Esophagus muscularis mucosa (tissue), 3 donors: Measurements from ENCODE around the gene C16orf82.

Experiments
- POLR2A ChIP-seq: fragments of 450-650 bp; IDR thresholded peaks from one replicate; pipeline ENCODE4 v1.6.1; 2017; ENCODE audit warnings: antibody characterized with exemption, moderate library complexity, mild to moderate bottlenecking, low read depth
- POLR2AphosphoS5 ChIP-seq, 2 donors: sonication (generic); formaldehyde crosslinking; IDR thresholded peaks; one replicate each; pipeline ENCODE4 v1.6.1; 2017; ENCODE audit warnings: antibody characterized with exemption in 2 of 2
- TF ChIP-seq, protein P1 (sequence below), 3 experiments: fragments of 200-600 bp in 2 of 3; fragments of 450-650 bp in 1 of 3; sonication (generic) in 2 of 3; IDR thresholded peaks; one replicate each; pipeline ENCODE4 v1.5.1; 2017 to 2019; ENCODE audit warnings: antibody characterized with exemption in 3 of 3, mild to moderate bottlenecking in 2 of 3, moderate library complexity in 1 of 3

DNA sequence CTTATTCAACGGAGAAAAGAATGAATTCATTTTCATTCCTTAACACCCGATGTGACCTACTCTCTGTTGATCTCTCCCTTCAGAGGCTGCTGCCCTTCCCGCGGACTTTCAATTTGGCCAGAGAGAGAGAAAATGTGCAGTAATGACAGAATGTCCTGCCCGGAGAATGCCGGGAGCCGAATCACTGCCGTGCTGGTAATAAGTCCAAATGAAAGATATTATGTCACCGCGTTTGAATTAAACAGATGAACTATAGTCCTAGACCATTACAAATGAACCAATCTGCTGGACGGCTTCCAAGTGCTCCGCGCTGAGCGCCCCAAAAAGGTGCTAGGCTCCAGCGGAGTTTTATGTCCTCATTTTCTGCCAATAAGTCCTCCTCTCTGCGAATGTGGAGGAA, 14.7 kb upstream of the C16orf82 start:
- TF ChIP-seq, protein P1, sequence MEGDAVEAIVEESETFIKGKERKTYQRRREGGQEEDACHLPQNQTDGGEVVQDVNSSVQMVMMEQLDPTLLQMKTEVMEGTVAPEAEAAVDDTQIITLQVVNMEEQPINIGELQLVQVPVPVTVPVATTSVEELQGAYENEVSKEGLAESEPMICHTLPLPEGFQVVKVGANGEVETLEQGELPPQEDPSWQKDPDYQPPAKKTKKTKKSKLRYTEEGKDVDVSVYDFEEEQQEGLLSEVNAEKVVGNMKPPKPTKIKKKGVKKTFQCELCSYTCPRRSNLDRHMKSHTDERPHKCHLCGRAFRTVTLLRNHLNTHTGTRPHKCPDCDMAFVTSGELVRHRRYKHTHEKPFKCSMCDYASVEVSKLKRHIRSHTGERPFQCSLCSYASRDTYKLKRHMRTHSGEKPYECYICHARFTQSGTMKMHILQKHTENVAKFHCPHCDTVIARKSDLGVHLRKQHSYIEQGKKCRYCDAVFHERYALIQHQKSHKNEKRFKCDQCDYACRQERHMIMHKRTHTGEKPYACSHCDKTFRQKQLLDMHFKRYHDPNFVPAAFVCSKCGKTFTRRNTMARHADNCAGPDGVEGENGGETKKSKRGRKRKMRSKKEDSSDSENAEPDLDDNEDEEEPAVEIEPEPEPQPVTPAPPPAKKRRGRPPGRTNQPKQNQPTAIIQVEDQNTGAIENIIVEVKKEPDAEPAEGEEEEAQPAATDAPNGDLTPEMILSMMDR (IDR thresholded peaks at IDR 0.05): no peak
- TF ChIP-seq POLR2AphosphoS5 (IDR thresholded peaks at IDR 0.05): no peak
- TF ChIP-seq POLR2A: no peak
